Brain microvascular endothelial cell (primary cell): Measurements from ENCODE around the gene ZXDC.

Experiments used
- DNase-seq: peaks from one replicate; pipeline ENCODE4 v3.0.0-alpha.2; 2020
- H3K27ac ChIP-seq: fragments of 250-450 bp; sonication (Bioruptor Pico); 2 replicates; pipeline ENCODE4 v1.5.1; 2020; ENCODE audit warnings: mild to moderate bottlenecking, moderate library complexity
- H3K27me3 ChIP-seq: fragments of 250-450 bp; sonication (Bioruptor Pico); replicated peaks from 2 replicates; pipeline ENCODE4 v1.5.1; 2020; ENCODE audit warnings: mild to moderate bottlenecking
- H3K36me3 ChIP-seq: fragments of 250-450 bp; sonication (Bioruptor Pico); replicated peaks from 2 replicates; pipeline ENCODE4 v1.5.1; 2020; ENCODE audit warnings: mild to moderate bottlenecking
- H3K4me3 ChIP-seq: 2 replicates; pipeline ENCODE4 v1.5.1; 2011; ENCODE audit warnings: low read depth, mild to moderate bottlenecking, control low read depth, low read length, moderate library complexity
- CTCF ChIP-seq: IDR thresholded peaks from 2 replicates; pipeline ENCODE4 v1.5.1; 2011; ENCODE audit warnings: low read depth, mild to moderate bottlenecking, moderate library complexity, low read length, control low read depth, inconsistent platforms; ENCODE audit errors: missing control alignments
- in situ Hi-C: cut with HindIII; loops from 2 replicates; pipeline ENCODE4 v1.10.0; 2017; ENCODE audit warnings: low sequenced_read_pairs, low pct_ligation_motif_present

Gene ZXDC

DNA sequence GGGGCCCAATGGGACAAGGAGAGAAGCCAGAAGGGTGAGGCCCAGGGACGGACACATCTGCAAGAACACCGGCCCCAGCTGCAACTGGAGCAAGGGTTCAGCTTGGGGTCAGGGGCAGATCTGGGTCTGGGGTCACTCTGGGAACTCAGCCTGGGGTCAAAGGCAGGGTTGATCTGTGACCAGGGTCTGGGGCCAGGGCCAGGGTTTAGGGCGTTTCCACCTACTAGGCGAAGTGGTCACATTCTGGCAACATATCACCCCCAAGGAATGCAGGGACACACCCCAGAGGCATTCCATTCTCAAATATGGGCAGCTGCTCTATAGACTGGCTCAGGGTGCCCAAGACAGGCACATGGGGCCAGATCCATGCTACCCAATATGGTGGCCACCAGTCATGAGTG, 32.9 kb upstream of the ZXDC start:
- Histone ChIP-seq H3K27ac (no peak overlapping the region), H3K4me3 (no peak overlapping the region), H3K27me3 (no peaks in the 10 kb centered on the region), H3K36me3 (no peaks in the 10 kb centered on the region)
- no peak for TF ChIP-seq CTCF
- in situ Hi-C loops = no loop called here
- no peak for DNase-seq

- Histone ChIP-seq H3K36me3 (no peaks in the 10 kb centered on the region), H3K4me3 (no peak overlapping the region), H3K27me3 (no peaks in the 10 kb centered on the region), H3K27ac (no peak overlapping the region)
- no peak for DNase-seq
- no peak for TF ChIP-seq CTCF
- in situ Hi-C loops = no loop called here
These were observed 32.2 kb upstream of the ZXDC start for GRCh38 chr3:126507886-126508285.

DNA sequence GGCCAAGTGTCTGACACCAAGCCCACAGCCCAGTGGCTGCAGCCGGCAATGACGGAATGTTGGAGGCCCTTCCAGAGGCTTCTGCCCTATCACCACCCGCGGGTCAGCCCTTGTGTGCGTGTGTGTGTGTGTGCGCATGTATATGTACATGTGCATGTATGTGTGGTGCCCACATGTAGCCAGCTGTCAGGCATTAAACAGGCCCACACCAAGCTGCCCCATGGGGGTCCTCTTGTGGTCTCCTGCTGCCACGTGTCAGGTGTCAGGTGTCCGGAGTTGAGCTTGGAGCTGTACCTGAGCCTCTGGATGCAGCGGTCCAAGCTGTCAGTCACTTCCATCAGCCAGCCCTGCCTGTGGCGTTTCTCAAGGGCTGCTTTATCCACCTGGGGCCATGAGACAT, 28.0 kb upstream of the ZXDC start:
- Histone ChIP-seq H3K36me3 (no peaks in the 10 kb centered on the region), H3K27me3 (no peaks in the 10 kb centered on the region), H3K27ac (no peak overlapping the region), H3K4me3 (no peak overlapping the region)
- no peak for TF ChIP-seq CTCF
- no peak for DNase-seq
- in situ Hi-C loops = no loop called here

DNA sequence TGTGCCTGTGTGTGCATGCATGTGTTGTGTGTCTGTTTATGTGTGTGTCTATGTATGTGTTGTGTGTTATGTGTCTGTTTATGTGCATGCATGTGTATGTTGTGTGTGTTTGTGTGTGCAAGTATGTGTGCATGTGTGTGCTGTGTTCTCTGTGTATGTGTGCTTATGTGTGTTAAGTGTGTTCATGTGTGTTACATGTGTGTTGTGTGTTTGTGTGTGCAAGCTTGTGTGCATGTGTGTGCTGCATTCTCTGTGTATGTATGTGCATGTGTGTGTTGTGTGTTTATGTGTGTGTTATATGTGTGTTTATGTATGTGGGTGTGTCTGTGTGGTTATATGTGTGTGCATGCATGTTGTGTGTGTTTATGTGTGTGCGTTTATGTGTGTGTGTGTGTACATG, 27.0 kb upstream of the ZXDC start:
- Histone ChIP-seq H3K4me3 (no peak overlapping the region), H3K27me3 (no peaks in the 10 kb centered on the region), H3K36me3 (no peaks in the 10 kb centered on the region), H3K27ac (no peak overlapping the region)
- in situ Hi-C loops = no loop called here
- no peak for TF ChIP-seq CTCF
- DNase-seq = no peak

- in situ Hi-C loops = no loop called here
- TF ChIP-seq CTCF = no peak
- Histone ChIP-seq H3K27me3 (no peaks in the 10 kb centered on the region), H3K27ac (no peak overlapping the region), H3K36me3 (no peaks in the 10 kb centered on the region), H3K4me3 (no peak overlapping the region)
- no peak for DNase-seq
These were observed 26.0 kb upstream of the ZXDC start for GRCh38 chr3:126501736-126502135.

GRCh38 chr3:126501054-126501453, 25.4 kb upstream of the ZXDC start:
- no peak overlapping the region for H3K4me3 ChIP-seq
- no peaks in the 10 kb centered on the region for H3K36me3 ChIP-seq
- H3K27me3 ChIP-seq = no peaks in the 10 kb centered on the region
- H3K27ac ChIP-seq = no peak overlapping the region
- no peak for TF ChIP-seq CTCF
- no peak for DNase-seq
- in situ Hi-C loops = no loop called here
